ENCODE measurements around the gene CGNL1.

CGNL1 gene

GRCh38 chr15:57456559-57456958, 80.3 kb downstream of the CGNL1 start:
- H2AFZ ChIP-seq = no peak overlapping the region
- TF ChIP-seq CTCF (IDR thresholded peaks at IDR 0.05) = no peak

GRCh38 chr15:57457726-57458125, 81.4 kb downstream of the CGNL1 start:
- Histone ChIP-seq H2AFZ (no peak overlapping the region), H3K9ac (no peak overlapping the region), H3K4me1 (no peaks in the 10 kb centered on the region), H3K4me2 (ENCODE audit: low read length) (no peak overlapping the region), H3K9me3 (ENCODE audit: control insufficient read depth, low read length) (no peaks in the 10 kb centered on the region), H3K27ac (no peak overlapping the region), H3K36me3 (ENCODE audit: control insufficient read depth, insufficient read depth, low read length) (no peaks in the 10 kb centered on the region), H3K79me2 (no peaks in the 10 kb centered on the region), H3K27me3 (ENCODE audit: control insufficient read depth, insufficient read depth, low read length) (no peaks in the 10 kb centered on the region), H3K4me3 (ENCODE audit: low read depth, low read length) (no peak overlapping the region)
- TF ChIP-seq CTCF (IDR thresholded peaks at IDR 0.05) = no peak

More at GRCh38 chr15:57456559-57456958, 80.3 kb downstream of the CGNL1 start:
- Histone ChIP-seq H3K4me1 (no peaks in the 10 kb centered on the region), H3K9me3 (ENCODE audit: control insufficient read depth, low read length) (no peaks in the 10 kb centered on the region), H3K27me3 (ENCODE audit: control insufficient read depth, insufficient read depth, low read length) (no peaks in the 10 kb centered on the region), H3K36me3 (ENCODE audit: control insufficient read depth, insufficient read depth, low read length) (no peaks in the 10 kb centered on the region), H3K4me2 (ENCODE audit: low read length) (no peak overlapping the region), H3K79me2 (no peaks in the 10 kb centered on the region), H3K4me3 (ENCODE audit: low read depth, low read length) (no peak overlapping the region), H3K9ac (no peak overlapping the region), H3K27ac (no peak overlapping the region)

GRCh38 chr15:57458356-57458781, 82.1 kb downstream of the CGNL1 start:
- H3K79me2 ChIP-seq = no peaks in the 10 kb centered on the region
- no peak overlapping the region for H3K4me2 ChIP-seq (ENCODE audit: low read length)
- H3K4me3 ChIP-seq (ENCODE audit: low read depth, low read length) = no peak overlapping the region
- H2AFZ ChIP-seq = no peak overlapping the region
- no peaks in the 10 kb centered on the region for H3K36me3 ChIP-seq (ENCODE audit: control insufficient read depth, insufficient read depth, low read length)
- no peaks in the 10 kb centered on the region for H3K4me1 ChIP-seq
- no peaks in the 10 kb centered on the region for H3K9me3 ChIP-seq (ENCODE audit: control insufficient read depth, low read length)
- no peaks in the 10 kb centered on the region for H3K27me3 ChIP-seq (ENCODE audit: control insufficient read depth, insufficient read depth, low read length)
- no peak for TF ChIP-seq CTCF (IDR thresholded peaks at IDR 0.05)
- H3K9ac ChIP-seq = no peak overlapping the region
- no peak overlapping the region for H3K27ac ChIP-seq

GRCh38 chr15:57460208-57460816, 84.0 kb downstream of the CGNL1 start:
- no peaks in the 10 kb centered on the region for H3K79me2 ChIP-seq
- H3K9me3 ChIP-seq (ENCODE audit: control insufficient read depth, low read length) = no peaks in the 10 kb centered on the region
- H3K4me3 ChIP-seq (ENCODE audit: low read depth, low read length) = no peak overlapping the region
- no peak overlapping the region for H3K27ac ChIP-seq
- H2AFZ ChIP-seq = no peak overlapping the region
- no peaks in the 10 kb centered on the region for H3K4me1 ChIP-seq
- H3K36me3 ChIP-seq (ENCODE audit: control insufficient read depth, insufficient read depth, low read length) = no peaks in the 10 kb centered on the region
- H3K27me3 ChIP-seq (ENCODE audit: control insufficient read depth, insufficient read depth, low read length) = no peaks in the 10 kb centered on the region
- no peak for TF ChIP-seq CTCF (IDR thresholded peaks at IDR 0.05)
- H3K4me2 ChIP-seq (ENCODE audit: low read length) = no peak overlapping the region
- H3K9ac ChIP-seq = no peak overlapping the region

- H3K4me2 ChIP-seq (ENCODE audit: low read length) = no peak overlapping the region
- H3K27me3 ChIP-seq (ENCODE audit: control insufficient read depth, insufficient read depth, low read length) = no peaks in the 10 kb centered on the region
- no peaks in the 10 kb centered on the region for H3K36me3 ChIP-seq (ENCODE audit: control insufficient read depth, insufficient read depth, low read length)
- no peak overlapping the region for H3K4me3 ChIP-seq (ENCODE audit: low read depth, low read length)
- no peak for TF ChIP-seq CTCF (IDR thresholded peaks at IDR 0.05)
- no peaks in the 10 kb centered on the region for H3K79me2 ChIP-seq
- no peak overlapping the region for H3K27ac ChIP-seq
- H3K9me3 ChIP-seq (ENCODE audit: control insufficient read depth, low read length) = no peaks in the 10 kb centered on the region
- no peaks in the 10 kb centered on the region for H3K4me1 ChIP-seq
- no peak overlapping the region for H3K9ac ChIP-seq
- H2AFZ ChIP-seq = no peak overlapping the region
Observed at GRCh38 chr15:57461541-57461940, 85.2 kb downstream of the CGNL1 start.

Data from parathyroid adenoma (tissue), 2 donors.